Liver (tissue), 5 donors: ENCODE data around the gene CLDN24. TPM values are rescaled to one million over a fixed set of nuclear protein-coding genes. Genes with fewer than 3 reads are reported as not detected.

Experiments
- EGR1 ChIP-seq, 2 donors: IDR thresholded peaks; 2 replicates each; pipeline ENCODE4 v1.6.1; 2016 to 2018; ENCODE audit warnings: antibody characterized with exemption in 2 of 2, low read depth in 2 of 2
- FOXA1 ChIP-seq: IDR thresholded peaks from 2 replicates; pipeline ENCODE4 v1.6.1; 2016; ENCODE audit warnings: antibody characterized with exemption
- FOXA2 ChIP-seq: IDR thresholded peaks from 2 replicates; pipeline ENCODE4 v1.6.1; 2016; ENCODE audit warnings: antibody characterized with exemption
- GABPA ChIP-seq, 2 donors: IDR thresholded peaks in 1 of 2; conservative IDR thresholded peaks in 1 of 2; 2 replicates each; pipeline ENCODE4 v1.6.1; 2016; ENCODE audit warnings: antibody characterized with exemption in 2 of 2, mild to moderate bottlenecking in 1 of 2, moderate library complexity in 1 of 2
- HNF4A ChIP-seq, 2 donors: conservative IDR thresholded peaks; 2 replicates each; pipeline ENCODE4 v1.6.1; 2016; ENCODE audit warnings: antibody characterized with exemption in 2 of 2, mild to moderate bottlenecking in 2 of 2
- NR2F2 ChIP-seq: IDR thresholded peaks from 2 replicates; pipeline ENCODE4 v1.6.1; 2016; ENCODE audit warnings: antibody characterized with exemption
- RAD21 ChIP-seq, 2 donors: IDR thresholded peaks; 2 replicates each; pipeline ENCODE4 v1.6.1; 2016; ENCODE audit warnings: antibody characterized with exemption in 2 of 2, mild to moderate bottlenecking in 2 of 2
- polyA plus RNA-seq, 2 donors: library from polyadenylated mRNA; stranded (reverse) in 1 of 2; unstranded in 1 of 2; fragments of 200-250 nt in 1 of 2; fragments of >200 nt in 1 of 2; fragmentation: Nextera tagmentation in 1 of 2; extraction: Ambion mirVana in 1 of 2; gene quantifications; one replicate each; pipeline versions ENCODE4 v1.2.1 to v1.2.3, GENCODE V29; 2013 to 2015
- total RNA-seq, 2 donors: library from RNA; depleted of rRNA; stranded (reverse); fragments of >200 nt; gene quantifications; one replicate each; pipeline ENCODE4 v1.2.3, GENCODE V29; 2014
- TF ChIP-seq, protein P1 (sequence below): IDR thresholded peaks from 2 replicates; pipeline ENCODE4 v1.6.1; 2016; ENCODE audit warnings: antibody characterized with exemption
- donor health status: healthy.
- donor health status: healthy.
- donor health status: healthy.

The CLDN24 gene
- total and polyA plus RNA-seq, 4 donors = not detected

- TF ChIP-seq GABPA (IDR thresholded peaks at IDR 0.05 in 1 of 2, conservative IDR thresholded peaks at IDR 0.05 in 1 of 2) = no peak
- TF ChIP-seq, protein P1, sequence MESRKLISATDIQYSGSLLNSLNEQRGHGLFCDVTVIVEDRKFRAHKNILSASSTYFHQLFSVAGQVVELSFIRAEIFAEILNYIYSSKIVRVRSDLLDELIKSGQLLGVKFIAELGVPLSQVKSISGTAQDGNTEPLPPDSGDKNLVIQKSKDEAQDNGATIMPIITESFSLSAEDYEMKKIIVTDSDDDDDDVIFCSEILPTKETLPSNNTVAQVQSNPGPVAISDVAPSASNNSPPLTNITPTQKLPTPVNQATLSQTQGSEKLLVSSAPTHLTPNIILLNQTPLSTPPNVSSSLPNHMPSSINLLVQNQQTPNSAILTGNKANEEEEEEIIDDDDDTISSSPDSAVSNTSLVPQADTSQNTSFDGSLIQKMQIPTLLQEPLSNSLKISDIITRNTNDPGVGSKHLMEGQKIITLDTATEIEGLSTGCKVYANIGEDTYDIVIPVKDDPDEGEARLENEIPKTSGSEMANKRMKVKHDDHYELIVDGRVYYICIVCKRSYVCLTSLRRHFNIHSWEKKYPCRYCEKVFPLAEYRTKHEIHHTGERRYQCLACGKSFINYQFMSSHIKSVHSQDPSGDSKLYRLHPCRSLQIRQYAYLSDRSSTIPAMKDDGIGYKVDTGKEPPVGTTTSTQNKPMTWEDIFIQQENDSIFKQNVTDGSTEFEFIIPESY = no peak
- no peak for TF ChIP-seq FOXA2
- TF ChIP-seq NR2F2 = no peak
- no peak for TF ChIP-seq RAD21 (IDR thresholded peaks at IDR 0.05)
- TF ChIP-seq EGR1 (IDR thresholded peaks at IDR 0.05; ENCODE audit: low read depth in 2 of 2) = no peak
- no peak for TF ChIP-seq FOXA1
- TF ChIP-seq HNF4A (conservative IDR thresholded peaks at IDR 0.05) = no peak
Observed at GRCh38 chr4:183272384-183272783, 49.8 kb downstream of the CLDN24 start (continued).

Other genes starting within 250 kb of the CLDN24 start
- 10 to 100 TPM; 10.5 to 60.1 TPM for gene WWC2, start 223.2 kb downstream of the CLDN24 start, total RNA-seq
- 10 to 100 TPM in 1 of 2 donors, 1 to 10 TPM in 1; 8.6 to 16.1 TPM for gene WWC2, start 223.2 kb downstream of the CLDN24 start, polyA plus RNA-seq
- under 1 TPM in 1 of 2 donors, not detected in 1; 0.05 TPM for gene CLDN22, start 2.1 kb downstream of the CLDN24 start, total RNA-seq
- gene CLDN22, start 2.1 kb downstream of the CLDN24 start, polyA plus RNA-seq = not detected
- gene CDKN2AIP, start 122.2 kb upstream of the CLDN24 start, total RNA-seq = 10 to 100 TPM; 14.2 to 15.1 TPM
- gene CDKN2AIP, start 122.2 kb upstream of the CLDN24 start, polyA plus RNA-seq = 1 to 10 TPM; 7.2 to 7.7 TPM
- gene ING2, start 182.6 kb upstream of the CLDN24 start, total RNA-seq = 1 to 10 TPM; 3.9 to 8.8 TPM
- gene ING2, start 182.6 kb upstream of the CLDN24 start, polyA plus RNA-seq = 1 to 10 TPM; 5.0 to 5.2 TPM